Bronchial epithelial cell (primary cell): ENCODE data around the gene PARP3. TPM values are rescaled to one million over a fixed set of nuclear protein-coding genes. Genes with fewer than 3 reads are reported as not detected.

Experiments used
- DNase-seq: peaks from one replicate; pipeline ENCODE4 v3.0.0-alpha.2; 2010; ENCODE audit warnings: low read depth
- FAIRE-seq: peaks from 2 replicates; lab custom pipeline; 2011; peaks lifted over from hg19 to GRCh38; lab: Jason Lieb, UNC
- H3K27me3 ChIP-seq: 2 replicates; pipeline ENCODE4 v1.5.1; 2011; ENCODE audit warnings: low read length; ENCODE audit not compliant: control insufficient read depth, insufficient read depth
- H3K36me3 ChIP-seq: 2 replicates; pipeline ENCODE4 v1.5.1; 2011; ENCODE audit warnings: low read length; ENCODE audit not compliant: control insufficient read depth, insufficient read depth
- H3K4me3 ChIP-seq: 2 replicates; pipeline ENCODE4 v1.5.1; 2011; ENCODE audit warnings: mild to moderate bottlenecking, low read depth, low read length, control low read depth
- CTCF ChIP-seq: IDR thresholded peaks from 2 replicates; pipeline ENCODE4 v1.5.1; 2011; ENCODE audit warnings: mild to moderate bottlenecking, moderate library complexity, low read length, control low read depth, inconsistent platforms; ENCODE audit not compliant: insufficient read depth, severe bottlenecking
- total RNA-seq: library from RNA; depleted of rRNA; stranded (reverse); fragments of >200 nt; gene quantifications from 2 replicates; pipeline ENCODE4 v1.2.1, GENCODE V29; 2014

PARP3 gene
- total RNA-seq, 1 donor from 2014 or later: 5.0 TPM

GRCh38 chr3:51937611-51938450 lies 4.3 kb upstream of the PARP3 start:
- no peak overlapping the region for H3K4me3 ChIP-seq
- H3K36me3 ChIP-seq: peaks cover 43% of the 10 kb centered on the region

GRCh38 chr3:51938780-51939425 lies 3.3 kb upstream of the PARP3 start:
- no peak for TF ChIP-seq CTCF
- Histone ChIP-seq H3K36me3 (peaks cover 33% of the 10 kb centered on the region), H3K27me3 (no peaks in the 10 kb centered on the region), H3K4me3 (no peak overlapping the region)
- FAIRE-seq (no peak), DNase-seq (no peak)

More at GRCh38 chr3:51937611-51938450, 4.3 kb upstream of the PARP3 start:
- TF ChIP-seq CTCF: no peak
- no peaks in the 10 kb centered on the region for H3K27me3 ChIP-seq
- FAIRE-seq (no peak), DNase-seq (no peak)

- no peaks in the 10 kb centered on the region for H3K27me3 ChIP-seq
- H3K36me3 ChIP-seq: peaks cover 21% of the 10 kb centered on the region
- no peak for TF ChIP-seq CTCF
- FAIRE-seq (peak; percentile 96), DNase-seq (no peak)
- peak overlapping the region; percentile 93 for H3K4me3 ChIP-seq
These were observed 1.3 kb upstream of the PARP3 start for GRCh38 chr3:51940648-51941462.

DNA sequence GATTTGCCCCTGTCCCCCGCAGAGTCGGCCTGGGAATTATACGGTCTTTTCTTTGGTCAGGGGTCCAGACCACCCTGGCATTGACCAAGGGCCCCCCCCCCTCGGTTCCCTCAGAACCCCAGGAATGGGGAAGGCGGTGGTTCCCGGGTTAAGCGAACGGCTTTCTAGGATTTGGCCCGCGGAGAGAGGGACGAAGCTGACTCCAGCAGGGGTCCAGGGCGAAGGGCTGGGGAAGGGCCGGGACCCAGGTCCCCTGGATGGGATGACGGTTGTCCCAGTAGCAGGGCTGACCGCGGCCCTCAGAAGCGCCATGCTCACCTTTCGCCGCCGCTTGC lies 733 bp upstream of the PARP3 start:
- FAIRE-seq: no peak
- DNase-seq: no peak
- Histone ChIP-seq H3K36me3 (peaks cover 17% of the 10 kb centered on the region), H3K4me3 (peak overlapping the region; percentile 93), H3K27me3 (no peaks in the 10 kb centered on the region)
- no peak for TF ChIP-seq CTCF

DNA sequence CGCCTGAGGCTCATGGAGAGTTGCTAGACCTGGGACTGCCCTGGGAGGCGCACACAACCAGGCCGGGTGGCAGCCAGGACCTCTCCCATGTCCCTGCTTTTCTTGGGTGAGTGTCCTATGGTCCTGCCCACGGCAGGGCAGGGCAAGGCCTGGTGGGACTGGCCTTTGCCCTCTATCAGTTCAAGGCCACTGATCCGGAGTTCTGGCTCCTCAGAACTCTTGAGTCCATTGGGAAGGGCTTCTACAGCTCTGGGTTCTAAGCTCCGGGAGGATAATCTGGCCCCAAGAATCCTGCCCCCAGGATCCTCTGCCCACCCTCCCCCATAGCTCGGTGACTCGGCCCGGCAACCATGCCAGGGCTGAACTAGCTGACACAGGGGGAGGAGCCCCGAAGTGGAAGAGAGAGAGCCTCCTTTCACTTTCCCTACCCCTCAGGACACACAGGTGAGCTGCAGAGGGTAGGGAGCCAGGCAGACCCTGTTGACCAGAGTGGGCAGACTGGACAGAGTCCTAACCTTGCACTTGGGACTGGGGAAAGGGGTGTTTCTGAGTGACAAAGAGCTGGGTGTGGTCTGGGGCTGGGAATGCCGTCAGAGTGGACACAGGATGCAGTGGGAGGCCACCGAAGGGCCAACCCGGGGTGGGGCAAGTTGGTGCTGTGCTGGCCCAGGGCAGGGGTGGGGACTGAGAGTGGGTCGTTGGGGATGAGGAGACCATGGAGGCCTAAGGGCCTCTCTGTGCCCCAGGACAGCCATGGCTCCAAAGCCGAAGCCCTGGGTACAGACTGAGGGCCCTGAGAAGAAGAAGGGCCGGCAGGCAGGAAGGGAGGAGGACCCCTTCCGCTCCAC lies 664 bp downstream of the PARP3 start:
- H3K36me3 ChIP-seq: peaks cover 7% of the 10 kb centered on the region
- H3K27me3 ChIP-seq: no peaks in the 10 kb centered on the region
- peak overlapping the region; percentile 27 for H3K4me3 ChIP-seq
- FAIRE-seq: no peak
- TF ChIP-seq CTCF: no peak
- peak; percentile 44 for DNase-seq
